Naive thymus-derived CD8-positive, alpha-beta T cell (primary cell): Measurements from ENCODE around the gene ESPN. TPM values are rescaled to one million over a fixed set of nuclear protein-coding genes. Genes with fewer than 3 reads are reported as not detected.
"Not testable (repeated sequence)": the region's sequence is repeated elsewhere in the genome, so short reads cannot be mapped to it uniquely, and the experiment has no call there.

Experiments
- ATAC-seq, 2 donors: fragments of 150-1000 bp; cut with Tn5 transposase in 1 of 2; sonication (Bioruptor Pico), chemical (Tn5 transposase) in 1 of 2; 1 replicate in 1 of 2; 2 replicates in 1 of 2; pipeline ENCODE4 v1.10.0; 2021; ENCODE audit warnings: mild to moderate bottlenecking in 2 of 2, moderate library complexity in 2 of 2
- POLR2A ChIA-PET: fragments of 350-600 bp; sonication (Branson Sonifier 250); formaldehyde crosslinking; loops from one replicate; lab custom pipeline; 2021; ENCODE audit warnings: antibody characterized with exemption; lab: Charles Lee
- DNase-seq, 10 donors: peaks; one replicate each; pipeline versions ENCODE4 v3.0.0 to v3.0.0-alpha.2; 2020 to 2022
- H3K27ac Mint-ChIP-seq, 10 donors: one replicate each; pipeline ENCODE4 v1.8.0; 2020 to 2022; ENCODE audit warnings: mild to moderate bottlenecking in 10 of 10, mixed read lengths in 10 of 10, moderate library complexity in 4 of 10, inconsistent platforms in 1 of 10
- H3K27me3 Mint-ChIP-seq, 5 donors: one replicate each; pipeline ENCODE4 v1.8.0; 2021 to 2022; ENCODE audit warnings: mixed read lengths in 5 of 5
- H3K36me3 Mint-ChIP-seq, 3 donors: one replicate each; pipeline ENCODE4 v1.8.0; 2020 to 2022; ENCODE audit warnings: mixed read lengths in 3 of 3, mild to moderate bottlenecking in 2 of 3, inconsistent platforms in 1 of 3
- H3K4me1 Mint-ChIP-seq, 4 donors: one replicate each; pipeline ENCODE4 v1.8.0; 2021 to 2022; ENCODE audit warnings: mixed read lengths in 4 of 4
- H3K4me3 Mint-ChIP-seq, 10 donors: one replicate each; pipeline ENCODE4 v1.8.0; 2020 to 2022; ENCODE audit warnings: mild to moderate bottlenecking in 10 of 10, mixed read lengths in 10 of 10, moderate library complexity in 6 of 10, inconsistent platforms in 1 of 10
- H3K9me3 Mint-ChIP-seq, 9 donors: one replicate each; pipeline ENCODE4 v1.8.0; 2020 to 2022; ENCODE audit warnings: mixed read lengths in 9 of 9, mild to moderate bottlenecking in 3 of 9, inconsistent platforms in 1 of 9, moderate library complexity in 1 of 9
- polyA plus RNA-seq, 3 donors: library from polyadenylated mRNA; unstranded; fragments of 300-500 nt; fragmentation: Illumina TruSeq; gene quantifications; one replicate each; pipeline ENCODE4 v1.2.3, GENCODE V29; 2021
- total RNA-seq, 8 experiments: library from RNA in 2 of 8; stranded (reverse) in 2 of 8; gene quantifications; one replicate each; pipeline ENCODE4 v1.2.3 and lab custom pipeline; 2021 to 2026

The ESPN gene
- total and polyA plus RNA-seq, 5 experiments from 2014 or later = 0.12 to 2.4 (median 0.81) TPM

- not testable (repeated sequence) for DNase-seq, H3K36me3 Mint-ChIP-seq, H3K9me3 Mint-ChIP-seq, H3K4me3 Mint-ChIP-seq, ATAC-seq, H3K27ac Mint-ChIP-seq
- Mint-ChIP-seq H3K27me3 (peaks cover 11 to 47% (median 14%) of the 10 kb centered on the region in 5 donors), H3K4me1 (peaks cover 8 to 17% (median 14%) of the 10 kb centered on the region in 4 donors)
- POLR2A ChIA-PET = interaction anchor here (1.7 kb wide), 1 partner anchor 15 kb away, joined by 5 read pairs; no protein-coding TSS in a partner anchor
Observed at GRCh38 chr1:6436277-6436676, 11.7 kb downstream of the ESPN start.

DNA sequence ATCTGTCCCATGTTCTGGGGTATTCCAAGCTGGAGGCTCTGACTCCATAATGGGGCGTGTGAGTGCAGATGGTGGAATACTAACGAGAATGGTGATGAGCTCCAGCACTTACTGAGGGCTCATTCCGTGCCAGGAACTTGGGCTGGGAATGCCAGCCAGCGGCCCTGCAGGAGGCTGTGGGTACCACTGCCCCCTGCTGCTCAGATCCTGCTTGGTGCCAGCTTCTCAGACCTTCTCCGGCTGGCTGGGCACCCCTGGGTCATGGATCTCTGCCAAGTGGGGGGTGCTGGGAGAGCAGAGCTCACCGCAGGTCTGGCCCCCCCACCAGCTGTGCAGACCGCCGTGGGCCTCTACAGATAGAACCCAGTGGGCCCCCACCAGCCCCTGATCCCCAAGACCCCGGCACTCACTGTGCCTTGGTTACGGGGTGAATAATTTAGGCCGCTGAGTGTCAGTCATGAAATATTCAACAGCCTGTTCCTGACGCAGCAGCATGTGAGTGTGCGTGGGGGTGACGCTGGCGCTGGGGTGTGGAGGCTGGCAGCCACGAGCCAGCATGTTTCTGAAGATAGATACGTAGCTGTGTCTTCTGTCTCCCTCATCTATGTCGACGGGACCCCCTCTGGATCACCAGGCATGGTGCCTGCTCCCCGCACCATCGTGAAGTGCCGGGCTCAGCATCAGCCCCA is 12.6 kb downstream of the ESPN start:
- not testable (repeated sequence) for H3K36me3 Mint-ChIP-seq, ATAC-seq, H3K27ac Mint-ChIP-seq, H3K9me3 Mint-ChIP-seq, DNase-seq, H3K4me3 Mint-ChIP-seq
- peaks cover 11 to 54% (median 16%) of the 10 kb centered on the region in 5 donors for H3K27me3 Mint-ChIP-seq
- POLR2A ChIA-PET = interaction anchor here (0.6 to 1.7 kb wide), 2 partner anchors 14 to 18 kb away, joined by 3 to 5 read pairs; no protein-coding TSS in a partner anchor
- H3K4me1 Mint-ChIP-seq = peaks cover 8 to 17% (median 15%) of the 10 kb centered on the region in 4 donors

- DNase-seq (peak; percentile 54 to 84 (median 73)), ATAC-seq (peak; percentile 64 to 71)
- Mint-ChIP-seq H3K9me3 (no peaks in the 10 kb centered on the region), H3K27ac (peak overlapping the region in 4 of 10 donors; percentile 5 to 83 (median 38)), H3K4me1 (peaks cover 8 to 17% (median 15%) of the 10 kb centered on the region in 4 donors), H3K36me3 (no peaks in the 10 kb centered on the region), H3K4me3 (peak overlapping the region in 8 of 10 donors; percentile 3 to 50 (median 41)), H3K27me3 (peaks cover 11 to 54% (median 16%) of the 10 kb centered on the region in 5 donors)
- POLR2A ChIA-PET = interaction anchor here (0.6 to 1.7 kb wide), 2 partner anchors 13 to 769 kb away, joined by 3 to 5 read pairs; no protein-coding TSS in a partner anchor
Observed at GRCh38 chr1:6438047-6438525, 13.5 kb downstream of the ESPN start.

- Mint-ChIP-seq H3K27ac (no peak overlapping the region), H3K9me3 (no peaks in the 10 kb centered on the region), H3K36me3 (no peaks in the 10 kb centered on the region), H3K27me3 (peaks cover 14 to 68% (median 23%) of the 10 kb centered on the region in 5 donors), H3K4me1 (peaks cover 14 to 26% (median 20%) of the 10 kb centered on the region in 4 donors), H3K4me3 (peak overlapping the region in 9 of 10 donors; percentile 22 to 79 (median 57))
- POLR2A ChIA-PET = interaction anchor here (0.8 to 1.2 kb wide), 5 partner anchors 9 to 38 kb away, joined by 3 to 9 read pairs (median 5); partner anchors contain the start of gene TNFRSF25
- DNase-seq = peak in 9 of 10 donors; percentile 48 to 81 (median 60)
- peak; percentile 78 to 79 for ATAC-seq
Observed at GRCh38 chr1:6440198-6441126, 15.9 kb downstream of the ESPN start.

- H3K9me3 Mint-ChIP-seq = no peaks in the 10 kb centered on the region
- ATAC-seq (no peak), DNase-seq (no peak)
- peaks cover 14 to 26% (median 22%) of the 10 kb centered on the region in 4 donors for H3K4me1 Mint-ChIP-seq
- POLR2A ChIA-PET = interaction anchor here (0.7 to 0.8 kb wide), 2 partner anchors 10 to 18 kb away, joined by 3 to 5 read pairs; no protein-coding TSS in a partner anchor
- peak overlapping the region in 1 of 10 donors; percentile 29 for H3K4me3 Mint-ChIP-seq
- no peak overlapping the region for H3K27ac Mint-ChIP-seq
- H3K27me3 Mint-ChIP-seq = peaks cover 17 to 70% (median 26%) of the 10 kb centered on the region in 5 donors
- no peaks in the 10 kb centered on the region for H3K36me3 Mint-ChIP-seq
Observed at GRCh38 chr1:6441586-6441985, 17.0 kb downstream of the ESPN start.

DNA sequence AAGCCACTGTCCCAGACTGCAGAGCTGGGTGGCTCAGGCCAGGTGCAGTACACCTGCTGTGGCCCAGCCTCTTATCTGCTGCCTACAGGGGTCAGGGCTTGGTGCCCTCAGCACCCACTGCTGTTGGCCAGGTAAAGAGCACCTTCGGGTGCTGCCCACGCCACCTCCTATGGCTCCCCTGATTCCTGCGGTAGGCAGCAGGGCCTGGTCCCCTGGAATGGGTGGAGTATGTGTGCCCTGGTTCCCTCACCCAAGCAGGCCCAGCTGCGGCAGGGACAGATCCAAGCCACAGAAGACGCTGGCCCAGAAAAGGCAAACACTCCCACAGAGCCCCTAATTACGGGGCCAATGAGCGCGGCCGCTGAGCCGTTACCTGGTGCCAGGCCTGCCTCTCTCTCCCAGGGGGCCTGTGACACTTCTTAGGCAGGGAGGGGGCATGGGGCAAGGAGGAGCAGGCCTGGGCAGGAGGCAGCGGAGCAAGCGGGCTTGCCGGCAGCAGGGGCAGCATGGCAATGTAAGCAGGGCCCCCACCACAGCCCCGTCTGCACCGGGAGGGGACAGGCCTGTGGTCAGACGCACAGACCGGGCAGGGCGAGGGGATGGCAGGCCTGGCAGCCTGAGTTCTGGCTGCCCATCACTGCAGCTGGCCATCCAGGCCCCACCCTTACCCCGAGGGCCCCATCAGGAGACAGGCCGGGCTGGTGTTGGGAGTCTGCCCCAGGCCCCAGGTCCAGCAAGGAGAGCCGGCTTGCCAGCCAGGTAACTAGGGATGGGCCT is 19.0 kb downstream of the ESPN start:
- Mint-ChIP-seq H3K27me3 (peaks cover 12 to 63% (median 20%) of the 10 kb centered on the region in 5 donors), H3K9me3 (no peaks in the 10 kb centered on the region), H3K4me3 (no peak overlapping the region), H3K4me1 (peaks cover 9 to 26% (median 15%) of the 10 kb centered on the region in 4 donors), H3K27ac (no peak overlapping the region), H3K36me3 (no peaks in the 10 kb centered on the region)
- ATAC-seq = no peak
- DNase-seq = no peak
- POLR2A ChIA-PET = interaction anchor here (0.7 to 1.0 kb wide), 3 partner anchors 8 to 35 kb away, joined by 4 to 5 read pairs (median 5); no protein-coding TSS in a partner anchor

DNA sequence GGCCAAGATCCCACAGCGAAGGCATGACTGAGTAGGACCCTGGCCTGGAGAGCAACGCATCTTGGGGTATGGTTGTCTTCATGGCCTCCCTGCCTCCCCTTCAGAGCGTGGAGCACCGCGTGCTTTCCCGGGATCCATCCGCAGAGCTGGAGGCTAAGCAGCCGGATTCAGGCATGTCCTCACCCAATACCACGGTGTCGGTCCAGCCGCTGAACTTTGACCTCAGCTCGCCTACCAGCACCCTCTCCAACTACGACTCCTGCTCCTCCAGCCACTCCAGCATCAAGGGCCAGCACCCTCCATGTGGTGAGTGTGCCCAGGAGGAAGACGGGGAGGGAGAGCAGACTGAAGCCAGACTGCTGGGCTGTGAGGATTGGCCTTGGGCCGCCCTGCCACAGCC is 19.8 kb downstream of the ESPN start:
- POLR2A ChIA-PET = no interaction called here
- H3K27me3 Mint-ChIP-seq = peaks cover 12 to 63% (median 20%) of the 10 kb centered on the region in 5 donors
- ATAC-seq = no peak

GRCh38 chr1:6445062-6445763 is 20.6 kb downstream of the ESPN start:
- peak in 1 of 10 donors; percentile 46 for DNase-seq
- H3K27me3 Mint-ChIP-seq = peaks cover 15 to 65% (median 24%) of the 10 kb centered on the region in 5 donors
- no peaks in the 10 kb centered on the region for H3K9me3 Mint-ChIP-seq

More for the DNA sequence above, 19.8 kb downstream of the ESPN start:
- Mint-ChIP-seq H3K4me3 (no peak overlapping the region), H3K36me3 (no peaks in the 10 kb centered on the region), H3K9me3 (no peaks in the 10 kb centered on the region), H3K4me1 (peaks cover 9 to 28% (median 17%) of the 10 kb centered on the region in 4 donors), H3K27ac (no peak overlapping the region)
- no peak for DNase-seq

GRCh38 chr1:6445929-6446328 is 21.4 kb downstream of the ESPN start:
- H3K9me3 Mint-ChIP-seq, DNase-seq, ATAC-seq, H3K36me3 Mint-ChIP-seq, H3K27ac Mint-ChIP-seq: not testable (repeated sequence)
- Mint-ChIP-seq H3K4me3 (peak overlapping the region in 3 of 10 donors; percentile 59 to 74 (median 70)), H3K4me1 (peaks cover 15 to 28% (median 19%) of the 10 kb centered on the region in 4 donors), H3K27me3 (peaks cover 18 to 71% (median 27%) of the 10 kb centered on the region in 5 donors)
- POLR2A ChIA-PET = interaction anchor here (0.9 to 6.9 kb wide), 2 partner anchors 13 to 18 kb away, joined by 3 to 58 read pairs; no protein-coding TSS in a partner anchor

More at GRCh38 chr1:6445062-6445763, 20.6 kb downstream of the ESPN start:
- Mint-ChIP-seq H3K36me3 (no peaks in the 10 kb centered on the region), H3K4me1 (peaks cover 12 to 29% (median 19%) of the 10 kb centered on the region in 4 donors), H3K4me3 (peak overlapping the region in 3 of 10 donors; percentile 14 to 56 (median 48)), H3K27ac (peak overlapping the region in 1 of 10 donors; percentile 70)
- no peak for ATAC-seq
- POLR2A ChIA-PET = interaction anchor here (6.9 kb wide), 1 partner anchor 14 kb away, joined by 58 read pairs; no protein-coding TSS in a partner anchor

DNA sequence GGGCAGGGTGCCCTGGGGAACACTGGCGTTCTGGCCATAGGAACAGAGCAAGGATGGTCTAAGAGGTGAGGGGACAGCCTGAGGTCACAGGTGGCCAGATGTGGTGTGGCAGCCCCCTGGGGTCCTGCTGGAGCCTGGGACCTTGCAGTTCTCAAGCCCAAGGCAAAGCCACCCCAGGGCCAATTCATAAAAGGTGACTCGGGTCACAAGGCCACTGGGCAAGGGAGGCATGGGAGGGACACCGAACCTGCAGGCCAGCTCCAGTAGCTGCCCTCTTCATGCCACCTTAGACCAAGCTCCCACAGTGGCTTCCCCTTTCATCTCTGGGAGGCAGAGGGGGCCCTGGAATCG is 22.1 kb downstream of the ESPN start:
- DNase-seq = no peak
- no peak for ATAC-seq
- Mint-ChIP-seq H3K27me3 (peaks cover 18 to 69% (median 27%) of the 10 kb centered on the region in 5 donors), H3K4me1 (peaks cover 13 to 26% (median 17%) of the 10 kb centered on the region in 4 donors), H3K27ac (peak overlapping the region in 1 of 10 donors; percentile 83), H3K4me3 (peak overlapping the region in 7 of 10 donors; percentile 22 to 75 (median 42)), H3K36me3 (no peaks in the 10 kb centered on the region), H3K9me3 (no peaks in the 10 kb centered on the region)
- POLR2A ChIA-PET = interaction anchor here (0.9 to 6.9 kb wide), 3 partner anchors 13 to 20 kb away, joined by 3 to 58 read pairs (median 6); no protein-coding TSS in a partner anchor
